Measurements from ENCODE around the gene APLP2.

The APLP2 gene

GRCh38 chr11:130037058-130037457 lies 32.6 kb upstream of the APLP2 start:
- peak; percentile 49 for DNase-seq (ENCODE audit: low read depth)
- peaks cover 4% of the 10 kb centered on the region for H3K4me1 ChIP-seq (ENCODE audit: control insufficient read depth, insufficient read depth, low read length)
- no peak overlapping the region for H3K4me3 ChIP-seq (ENCODE audit: low read length)
- no peaks in the 10 kb centered on the region for H3K9me3 ChIP-seq (ENCODE audit: control insufficient read depth, low read length)
- no peaks in the 10 kb centered on the region for H3K27me3 ChIP-seq (replicated peaks; ENCODE audit: control insufficient read depth, insufficient read depth, low read length)
- H3K9ac ChIP-seq (ENCODE audit: low read length), result no peak overlapping the region
- no peaks in the 10 kb centered on the region for H3K36me3 ChIP-seq (ENCODE audit: control insufficient read depth, insufficient read depth, low read length, severe bottlenecking)

- Histone ChIP-seq H3K9ac (ENCODE audit: low read length) (no peak overlapping the region), H3K36me3 (ENCODE audit: control insufficient read depth, insufficient read depth, low read length, severe bottlenecking) (no peaks in the 10 kb centered on the region), H3K4me3 (ENCODE audit: low read length) (no peak overlapping the region), H3K4me1 (ENCODE audit: control insufficient read depth, insufficient read depth, low read length) (peaks cover 4% of the 10 kb centered on the region), H3K9me3 (ENCODE audit: control insufficient read depth, low read length) (no peaks in the 10 kb centered on the region), H3K27me3 (replicated peaks; ENCODE audit: control insufficient read depth, insufficient read depth, low read length) (no peaks in the 10 kb centered on the region)
- DNase-seq (ENCODE audit: low read depth), result no peak
These were observed 31.7 kb upstream of the APLP2 start for GRCh38 chr11:130037881-130038585.

GRCh38 chr11:130040281-130040940 lies 29.3 kb upstream of the APLP2 start:
- DNase-seq (ENCODE audit: low read depth), result no peak
- Histone ChIP-seq H3K36me3 (ENCODE audit: control insufficient read depth, insufficient read depth, low read length, severe bottlenecking) (no peaks in the 10 kb centered on the region), H3K4me3 (ENCODE audit: low read length) (no peak overlapping the region), H3K9ac (ENCODE audit: low read length) (no peak overlapping the region), H3K4me1 (ENCODE audit: control insufficient read depth, insufficient read depth, low read length) (peaks cover 4% of the 10 kb centered on the region), H3K27me3 (replicated peaks; ENCODE audit: control insufficient read depth, insufficient read depth, low read length) (no peaks in the 10 kb centered on the region), H3K9me3 (ENCODE audit: control insufficient read depth, low read length) (no peaks in the 10 kb centered on the region)

- Histone ChIP-seq H3K27me3 (replicated peaks; ENCODE audit: control insufficient read depth, insufficient read depth, low read length) (no peaks in the 10 kb centered on the region), H3K4me1 (ENCODE audit: control insufficient read depth, insufficient read depth, low read length) (peaks cover under 1% of the 10 kb centered on the region), H3K36me3 (ENCODE audit: control insufficient read depth, insufficient read depth, low read length, severe bottlenecking) (no peaks in the 10 kb centered on the region), H3K9me3 (ENCODE audit: control insufficient read depth, low read length) (no peaks in the 10 kb centered on the region), H3K9ac (ENCODE audit: low read length) (no peak overlapping the region), H3K4me3 (ENCODE audit: low read length) (no peak overlapping the region)
- DNase-seq (ENCODE audit: low read depth), result peak; percentile 61
These were observed 27.6 kb upstream of the APLP2 start for GRCh38 chr11:130042093-130042591.

GRCh38 chr11:130043575-130043974 lies 26.1 kb upstream of the APLP2 start:
- no peak for DNase-seq (ENCODE audit: low read depth)
- Histone ChIP-seq H3K36me3 (ENCODE audit: control insufficient read depth, insufficient read depth, low read length, severe bottlenecking) (no peaks in the 10 kb centered on the region), H3K9me3 (ENCODE audit: control insufficient read depth, low read length) (no peaks in the 10 kb centered on the region), H3K9ac (ENCODE audit: low read length) (no peak overlapping the region), H3K4me1 (ENCODE audit: control insufficient read depth, insufficient read depth, low read length) (no peaks in the 10 kb centered on the region), H3K4me3 (ENCODE audit: low read length) (no peak overlapping the region), H3K27me3 (replicated peaks; ENCODE audit: control insufficient read depth, insufficient read depth, low read length) (no peaks in the 10 kb centered on the region)

GRCh38 chr11:130047141-130047540 lies 22.6 kb upstream of the APLP2 start:
- Histone ChIP-seq H3K36me3 (ENCODE audit: control insufficient read depth, insufficient read depth, low read length, severe bottlenecking) (no peaks in the 10 kb centered on the region), H3K4me1 (ENCODE audit: control insufficient read depth, insufficient read depth, low read length) (peaks cover 27% of the 10 kb centered on the region), H3K4me3 (ENCODE audit: low read length) (no peak overlapping the region), H3K9ac (ENCODE audit: low read length) (no peak overlapping the region), H3K9me3 (ENCODE audit: control insufficient read depth, low read length) (no peaks in the 10 kb centered on the region), H3K27me3 (replicated peaks; ENCODE audit: control insufficient read depth, insufficient read depth, low read length) (no peaks in the 10 kb centered on the region)
- no peak for DNase-seq (ENCODE audit: low read depth)

GRCh38 chr11:130049328-130049771 lies 20.3 kb upstream of the APLP2 start:
- Histone ChIP-seq H3K4me3 (ENCODE audit: low read length) (peak overlapping the region; percentile 2), H3K4me1 (ENCODE audit: control insufficient read depth, insufficient read depth, low read length) (peaks cover 27% of the 10 kb centered on the region), H3K9me3 (ENCODE audit: control insufficient read depth, low read length) (peaks cover 2% of the 10 kb centered on the region), H3K36me3 (ENCODE audit: control insufficient read depth, insufficient read depth, low read length, severe bottlenecking) (no peaks in the 10 kb centered on the region), H3K9ac (ENCODE audit: low read length) (no peak overlapping the region), H3K27me3 (replicated peaks; ENCODE audit: control insufficient read depth, insufficient read depth, low read length) (no peaks in the 10 kb centered on the region)
- DNase-seq (ENCODE audit: low read depth), result peak; percentile 52

- no peaks in the 10 kb centered on the region for H3K36me3 ChIP-seq (ENCODE audit: control insufficient read depth, insufficient read depth, low read length, severe bottlenecking)
- no peaks in the 10 kb centered on the region for H3K27me3 ChIP-seq (replicated peaks; ENCODE audit: control insufficient read depth, insufficient read depth, low read length)
- H3K9ac ChIP-seq (ENCODE audit: low read length), result no peak overlapping the region
- peak overlapping the region; percentile 2 for H3K4me3 ChIP-seq (ENCODE audit: low read length)
- peaks cover 34% of the 10 kb centered on the region for H3K4me1 ChIP-seq (ENCODE audit: control insufficient read depth, insufficient read depth, low read length)
- no peak for DNase-seq (ENCODE audit: low read depth)
- peaks cover 2% of the 10 kb centered on the region for H3K9me3 ChIP-seq (ENCODE audit: control insufficient read depth, low read length)
These were observed 19.4 kb upstream of the APLP2 start for GRCh38 chr11:130050257-130050656.

- Histone ChIP-seq H3K9ac (ENCODE audit: low read length) (no peak overlapping the region), H3K4me1 (ENCODE audit: control insufficient read depth, insufficient read depth, low read length) (peaks cover 40% of the 10 kb centered on the region), H3K9me3 (ENCODE audit: control insufficient read depth, low read length) (peaks cover 2% of the 10 kb centered on the region), H3K27me3 (replicated peaks; ENCODE audit: control insufficient read depth, insufficient read depth, low read length) (no peaks in the 10 kb centered on the region), H3K36me3 (ENCODE audit: control insufficient read depth, insufficient read depth, low read length, severe bottlenecking) (no peaks in the 10 kb centered on the region), H3K4me3 (ENCODE audit: low read length) (no peak overlapping the region)
- DNase-seq (ENCODE audit: low read depth), result peak; percentile 83
These were observed 18.6 kb upstream of the APLP2 start for GRCh38 chr11:130051082-130051481.

- peaks cover 40% of the 10 kb centered on the region for H3K4me1 ChIP-seq (ENCODE audit: control insufficient read depth, insufficient read depth, low read length)
- H3K4me3 ChIP-seq (ENCODE audit: low read length), result no peak overlapping the region
- H3K9me3 ChIP-seq (ENCODE audit: control insufficient read depth, low read length), result peaks cover 2% of the 10 kb centered on the region
- H3K27me3 ChIP-seq (replicated peaks; ENCODE audit: control insufficient read depth, insufficient read depth, low read length), result no peaks in the 10 kb centered on the region
- H3K36me3 ChIP-seq (ENCODE audit: control insufficient read depth, insufficient read depth, low read length, severe bottlenecking), result no peaks in the 10 kb centered on the region
- H3K9ac ChIP-seq (ENCODE audit: low read length), result no peak overlapping the region
- DNase-seq (ENCODE audit: low read depth), result peak; percentile 62
These were observed 17.1 kb upstream of the APLP2 start for GRCh38 chr11:130052567-130052966.

GRCh38 chr11:130054966-130055365 lies 14.7 kb upstream of the APLP2 start:
- no peaks in the 10 kb centered on the region for H3K27me3 ChIP-seq (replicated peaks; ENCODE audit: control insufficient read depth, insufficient read depth, low read length)
- DNase-seq (ENCODE audit: low read depth), result peak; percentile 46

More at GRCh38 chr11:130054966-130055365, 14.7 kb upstream of the APLP2 start:
- H3K4me3 ChIP-seq (ENCODE audit: low read length), result peak overlapping the region; percentile 29
- peaks cover 33% of the 10 kb centered on the region for H3K4me1 ChIP-seq (ENCODE audit: control insufficient read depth, insufficient read depth, low read length)
- H3K36me3 ChIP-seq (ENCODE audit: control insufficient read depth, insufficient read depth, low read length, severe bottlenecking), result no peaks in the 10 kb centered on the region
- no peak overlapping the region for H3K9ac ChIP-seq (ENCODE audit: low read length)
- H3K9me3 ChIP-seq (ENCODE audit: control insufficient read depth, low read length), result peaks cover 2% of the 10 kb centered on the region

Data from adipocyte (in vitro differentiated cells).